Testis (tissue), 2 donors: ENCODE results near the gene GLI2.

Experiments used
- CTCF ChIP-seq, 3 experiments: fragments of 450-650 bp in 2 of 3; fragments of 200-600 bp in 1 of 3; sonication (generic) in 1 of 3; IDR thresholded peaks; one replicate each; pipeline ENCODE4 v1.5.1; 2016 to 2019; ENCODE audit warnings: antibody characterized with exemption in 3 of 3, mild to moderate bottlenecking in 2 of 3, moderate library complexity in 1 of 3
- POLR2A ChIP-seq: fragments of 450-650 bp; IDR thresholded peaks from one replicate; pipeline ENCODE4 v1.6.1; 2017; ENCODE audit warnings: antibody characterized with exemption, mild to moderate bottlenecking, moderate library complexity

- no peak for TF ChIP-seq CTCF (IDR thresholded peaks at IDR 0.05)
- TF ChIP-seq POLR2A = no peak
Measured at GRCh38 chr2:120736624-120737339, 1.1 kb downstream of the GLI2 start.
